Activated CD8-positive, alpha-beta T cell treated with anti-CD3 and anti-CD28 coated beads for 36 hours (primary cell): ENCODE measurements around the gene UNC13A. TPM values are rescaled to one million over a fixed set of nuclear protein-coding genes. Genes with fewer than 3 reads are reported as not detected.

ENCODE experiments used
- ATAC-seq: fragments of 200-7000 bp; cut with Tn5 transposase; one replicate; pipeline ENCODE4 v1.10.0; 2021; ENCODE audit warnings: mild to moderate bottlenecking, moderate library complexity
- CTCF ChIA-PET: fragments of 350-600 bp; sonication (Branson Sonifier 250); formaldehyde crosslinking; loops from one replicate; lab custom pipeline; 2021; ENCODE audit warnings: antibody characterized with exemption; lab: Charles Lee
- POLR2A ChIA-PET: fragments of 350-600 bp; sonication (Branson Sonifier 250); formaldehyde crosslinking; loops from one replicate; lab custom pipeline; 2021; ENCODE audit warnings: antibody characterized with exemption; lab: Charles Lee
- DNase-seq: peaks from one replicate; pipeline ENCODE4 v3.0.0-alpha.2; 2020
- H3K27ac Mint-ChIP-seq: one replicate; pipeline ENCODE4 v1.8.0; 2021; ENCODE audit warnings: mild to moderate bottlenecking, mixed read lengths
- H3K27me3 Mint-ChIP-seq: one replicate; pipeline ENCODE4 v1.8.0; 2021; ENCODE audit warnings: mixed read lengths
- H3K36me3 Mint-ChIP-seq: one replicate; pipeline ENCODE4 v1.8.0; 2021; ENCODE audit warnings: low read depth, mixed read lengths
- H3K4me1 Mint-ChIP-seq: one replicate; pipeline ENCODE4 v1.8.0; 2021; ENCODE audit warnings: low read depth, mixed read lengths
- H3K4me3 Mint-ChIP-seq: one replicate; pipeline ENCODE4 v1.8.0; 2021; ENCODE audit warnings: mild to moderate bottlenecking, moderate library complexity, mixed read lengths
- H3K9me3 Mint-ChIP-seq: one replicate; pipeline ENCODE4 v1.8.0; 2021; ENCODE audit warnings: mixed read lengths
- intact Hi-C: fragments of 100-400 bp; cut with micrococcal nuclease; formaldehyde crosslinking; loops from one replicate; pipeline ENCODE4 v1.10.0; 2022
- total RNA-seq, 2 experiments: library from RNA; stranded (reverse); gene quantifications; one replicate each; pipeline ENCODE4 v1.2.3, GENCODE V29; 2021
- TF ChIP-seq, protein P1 (sequence below): fragments of 200-600 bp; IDR thresholded peaks from one replicate; pipeline ENCODE4 v1.8.0; 2022; ENCODE audit warnings: antibody characterized with exemption, mild to moderate bottlenecking

UNC13A gene
- total RNA-seq, 2 experiments from 2014 or later: not detected

DNA sequence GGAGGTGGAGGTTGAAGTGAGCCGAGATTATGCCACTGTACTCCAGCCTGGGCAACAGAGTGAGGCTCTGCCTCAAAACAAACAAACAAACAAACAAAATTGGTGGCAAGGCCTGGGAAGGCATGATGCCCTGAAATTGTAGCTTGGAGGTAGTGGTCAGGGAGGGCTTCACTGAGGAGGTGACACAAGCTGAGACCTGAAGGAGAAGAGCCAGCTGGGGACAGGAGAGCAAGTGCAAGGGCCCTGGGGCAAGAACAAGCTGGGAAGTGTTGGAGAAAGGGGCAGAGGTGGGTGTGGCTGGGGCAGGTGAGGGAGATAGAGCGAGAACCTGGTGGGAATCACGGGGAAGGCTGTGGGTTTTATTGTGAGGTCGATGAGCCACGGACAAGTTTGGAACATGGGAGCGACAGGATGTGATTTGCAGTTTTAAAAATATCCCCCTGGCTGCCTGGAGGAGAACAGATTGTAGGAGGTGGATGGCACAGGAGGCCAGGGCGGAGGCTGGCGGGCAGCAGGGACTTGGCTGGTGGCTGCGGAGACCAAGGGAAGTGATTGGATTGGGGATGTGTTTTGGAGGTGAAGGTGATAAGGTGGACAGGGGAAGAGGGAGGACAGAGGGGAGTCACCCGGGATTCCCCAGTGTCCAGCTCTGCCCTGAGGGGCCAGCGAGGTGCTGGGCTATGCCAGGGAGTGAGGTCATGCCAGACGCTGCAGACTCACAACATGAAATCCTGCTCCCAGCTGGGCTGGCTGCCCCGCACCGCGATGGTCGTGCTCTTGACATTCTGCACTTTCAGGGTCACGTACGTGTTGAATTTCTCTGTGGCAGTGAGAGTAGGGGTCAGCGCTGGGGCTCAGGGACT lies 14.0 kb downstream of the UNC13A start:
- TF ChIP-seq, protein P1, sequence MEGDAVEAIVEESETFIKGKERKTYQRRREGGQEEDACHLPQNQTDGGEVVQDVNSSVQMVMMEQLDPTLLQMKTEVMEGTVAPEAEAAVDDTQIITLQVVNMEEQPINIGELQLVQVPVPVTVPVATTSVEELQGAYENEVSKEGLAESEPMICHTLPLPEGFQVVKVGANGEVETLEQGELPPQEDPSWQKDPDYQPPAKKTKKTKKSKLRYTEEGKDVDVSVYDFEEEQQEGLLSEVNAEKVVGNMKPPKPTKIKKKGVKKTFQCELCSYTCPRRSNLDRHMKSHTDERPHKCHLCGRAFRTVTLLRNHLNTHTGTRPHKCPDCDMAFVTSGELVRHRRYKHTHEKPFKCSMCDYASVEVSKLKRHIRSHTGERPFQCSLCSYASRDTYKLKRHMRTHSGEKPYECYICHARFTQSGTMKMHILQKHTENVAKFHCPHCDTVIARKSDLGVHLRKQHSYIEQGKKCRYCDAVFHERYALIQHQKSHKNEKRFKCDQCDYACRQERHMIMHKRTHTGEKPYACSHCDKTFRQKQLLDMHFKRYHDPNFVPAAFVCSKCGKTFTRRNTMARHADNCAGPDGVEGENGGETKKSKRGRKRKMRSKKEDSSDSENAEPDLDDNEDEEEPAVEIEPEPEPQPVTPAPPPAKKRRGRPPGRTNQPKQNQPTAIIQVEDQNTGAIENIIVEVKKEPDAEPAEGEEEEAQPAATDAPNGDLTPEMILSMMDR: no peak
- ChIA-PET POLR2A (no interaction called here), CTCF (no interaction called here)
- H3K4me3 Mint-ChIP-seq: no peak overlapping the region
- H3K27ac Mint-ChIP-seq: no peak overlapping the region
- ATAC-seq (no peak), DNase-seq (no peak)
- intact Hi-C loops: no loop called here
- H3K27me3 Mint-ChIP-seq: peaks cover 13% of the 10 kb centered on the region
- peaks cover 1% of the 10 kb centered on the region for H3K9me3 Mint-ChIP-seq
- no peaks in the 10 kb centered on the region for H3K4me1 Mint-ChIP-seq
- H3K36me3 Mint-ChIP-seq: no peaks in the 10 kb centered on the region

DNA sequence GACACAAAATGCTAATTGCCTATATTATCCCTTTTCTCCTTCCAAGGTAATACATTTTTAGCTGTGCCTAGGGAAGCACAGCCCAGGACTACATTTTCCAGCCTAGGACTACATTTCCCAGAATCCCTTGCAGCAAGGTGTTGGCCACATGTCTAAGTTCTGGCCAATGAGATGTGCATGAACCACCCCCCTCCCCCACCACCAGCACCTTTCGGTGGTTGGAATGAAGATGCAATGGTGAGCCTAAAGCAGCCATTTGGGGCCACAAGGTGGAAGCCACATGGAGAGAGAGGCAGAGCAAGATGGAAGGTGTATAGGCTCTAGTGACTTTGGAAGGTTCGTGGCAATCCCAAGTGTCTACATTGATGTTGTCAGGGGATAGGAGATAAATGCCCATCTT lies 16.2 kb downstream of the UNC13A start:
- peaks cover 2% of the 10 kb centered on the region for H3K27me3 Mint-ChIP-seq
- intact Hi-C loops: no loop called here
- H3K4me1 Mint-ChIP-seq: no peaks in the 10 kb centered on the region
- peak; percentile 56 for DNase-seq
- CTCF ChIA-PET: no interaction called here
- POLR2A ChIA-PET: no interaction called here
- H3K9me3 Mint-ChIP-seq: peaks cover 1% of the 10 kb centered on the region
- TF ChIP-seq, protein P1: no peak
- H3K36me3 Mint-ChIP-seq: no peaks in the 10 kb centered on the region
- no peak overlapping the region for H3K4me3 Mint-ChIP-seq
- H3K27ac Mint-ChIP-seq: no peak overlapping the region
- peak; percentile 75 for ATAC-seq

DNA sequence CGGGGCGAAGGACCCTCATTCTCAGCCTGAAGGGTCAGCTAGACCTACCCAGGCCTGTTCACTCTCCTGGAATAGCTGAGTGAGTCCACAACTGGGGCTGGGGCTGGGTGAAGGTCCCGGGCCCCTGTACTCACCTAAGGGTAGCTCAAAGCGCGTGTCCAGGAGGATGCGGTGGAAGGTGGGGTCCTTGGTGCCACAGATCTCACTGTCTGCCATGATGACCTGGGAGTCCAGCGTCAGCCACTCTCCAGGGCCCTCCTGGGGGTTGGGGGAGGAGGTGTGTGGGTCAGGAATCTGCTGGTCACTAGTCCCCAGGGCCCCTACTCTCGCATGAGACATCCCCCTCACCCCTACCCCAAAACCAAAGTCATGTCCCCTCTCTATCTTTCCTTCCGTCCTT lies 18.7 kb downstream of the UNC13A start:
- ATAC-seq: no peak
- POLR2A ChIA-PET: interaction anchor here (0.6 kb wide), 1 partner anchor 59 kb away, joined by 3 read pairs; no protein-coding TSS in a partner anchor
- no peaks in the 10 kb centered on the region for H3K4me1 Mint-ChIP-seq
- no peak for DNase-seq
- intact Hi-C loops: no loop called here
- peaks cover 11% of the 10 kb centered on the region for H3K9me3 Mint-ChIP-seq
- TF ChIP-seq, protein P1: no peak
- no peak overlapping the region for H3K4me3 Mint-ChIP-seq
- H3K27ac Mint-ChIP-seq: no peak overlapping the region
- peaks cover 2% of the 10 kb centered on the region for H3K36me3 Mint-ChIP-seq
- H3K27me3 Mint-ChIP-seq: no peaks in the 10 kb centered on the region
- CTCF ChIA-PET: interaction anchor here (1.2 kb wide), 1 partner anchor 228 kb away, joined by 3 read pairs; no protein-coding TSS in a partner anchor

DNA sequence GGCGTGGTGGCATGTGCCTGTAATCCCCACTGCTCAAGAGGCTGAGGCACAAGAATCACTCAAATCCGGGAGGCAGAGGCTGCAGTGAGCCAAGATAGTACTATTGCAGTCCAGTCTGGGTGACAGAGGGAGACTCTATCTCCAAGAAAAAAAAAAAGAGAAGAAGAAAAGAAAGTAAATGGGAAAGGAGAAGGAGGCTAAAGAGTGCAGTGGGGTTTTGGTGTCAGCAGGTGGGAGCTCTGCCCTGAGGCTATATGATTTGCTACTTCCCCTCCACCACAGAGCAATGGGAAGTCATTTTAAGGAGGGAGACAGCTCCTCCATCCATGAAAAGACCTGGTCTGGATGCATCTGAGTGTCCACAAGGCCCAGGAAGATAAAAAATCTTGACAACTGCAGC lies 23.1 kb downstream of the UNC13A start:
- no peak for ATAC-seq
- intact Hi-C loops: no loop called here
- Mint-ChIP-seq H3K4me3 (no peak overlapping the region), H3K9me3 (peaks cover 10% of the 10 kb centered on the region), H3K36me3 (peaks cover 2% of the 10 kb centered on the region), H3K4me1 (no peaks in the 10 kb centered on the region), H3K27me3 (no peaks in the 10 kb centered on the region), H3K27ac (no peak overlapping the region)
- TF ChIP-seq, protein P1: no peak
- POLR2A ChIA-PET: interaction anchor here (0.6 to 0.7 kb wide), 2 partner anchors 14 to 31 kb away, joined by 3 read pairs; no protein-coding TSS in a partner anchor
- CTCF ChIA-PET: no interaction called here
- no peak for DNase-seq

DNA sequence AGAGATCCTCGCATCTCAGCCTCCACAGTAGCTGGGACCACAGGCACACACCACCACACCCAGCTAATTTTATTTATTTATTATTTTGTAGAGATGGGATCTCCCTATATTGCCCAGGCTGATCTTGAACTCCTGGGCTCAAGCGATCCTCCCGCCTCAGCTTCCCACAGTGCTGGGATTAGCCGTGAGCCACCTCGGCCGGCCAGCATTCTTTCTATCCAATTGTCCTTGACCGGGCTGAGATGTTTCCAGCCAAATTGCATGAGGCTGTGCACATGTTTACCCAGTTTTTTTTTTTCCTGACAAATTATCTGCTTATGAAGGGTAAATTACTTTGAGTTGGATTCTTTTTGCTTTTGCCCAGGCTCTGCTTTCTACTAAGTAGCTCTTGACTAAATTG lies 28.2 kb downstream of the UNC13A start:
- no peak for ATAC-seq
- H3K4me3 Mint-ChIP-seq: no peak overlapping the region
- H3K9me3 Mint-ChIP-seq: peaks cover under 1% of the 10 kb centered on the region
- H3K27me3 Mint-ChIP-seq: peaks cover 11% of the 10 kb centered on the region
- intact Hi-C loops: no loop called here
- POLR2A ChIA-PET: no interaction called here
- no peak for DNase-seq
- TF ChIP-seq, protein P1: no peak
- H3K36me3 Mint-ChIP-seq: no peaks in the 10 kb centered on the region
- H3K4me1 Mint-ChIP-seq: no peaks in the 10 kb centered on the region
- no peak overlapping the region for H3K27ac Mint-ChIP-seq
- CTCF ChIA-PET: interaction anchor here (0.9 to 1.7 kb wide), 2 partner anchors 123 to 144 kb away, joined by 3 to 4 read pairs; no protein-coding TSS in a partner anchor
